PFSK-1 (cell line): ENCODE measurements around the gene PLD2.
A peak's percentile ranks its signal among the peaks of the same experiment; 100 is the strongest.

Experiments
- FOXP2 ChIP-seq: optimal IDR thresholded peaks from 2 replicates; pipeline ENCODE3; 2011; ENCODE audit warnings: borderline replicate concordance, control low read depth, inconsistent platforms; ENCODE audit not compliant: insufficient read depth; ENCODE audit errors: extremely low read length, extremely low read depth
- POLR2AphosphoS5 ChIP-seq: IDR thresholded peaks from 2 replicates; pipeline ENCODE4 v1.6.1; 2012; ENCODE audit warnings: low read depth, mild to moderate bottlenecking, control low read depth, low read length, moderate library complexity
- REST ChIP-seq, 2 experiments: IDR thresholded peaks; 2 replicates each; pipeline versions ENCODE4 v1.6.1 to v1.8.0; 2011 to 2012; ENCODE audit warnings: low read depth in 2 of 2, low read length in 2 of 2, control low read depth in 1 of 2, inconsistent platforms in 1 of 2, mild to moderate bottlenecking in 1 of 2, moderate library complexity in 1 of 2; ENCODE audit not compliant: insufficient read depth in 1 of 2
- SIN3A ChIP-seq: IDR thresholded peaks from 2 replicates; pipeline ENCODE4 v1.6.1; 2012; ENCODE audit warnings: mild to moderate bottlenecking, low read length, moderate library complexity, borderline replicate concordance; ENCODE audit not compliant: insufficient read depth
- TAF1 ChIP-seq: IDR thresholded peaks from 2 replicates; pipeline ENCODE4 v1.6.1; 2012; ENCODE audit warnings: low read length, control low read depth, borderline replicate concordance; ENCODE audit not compliant: insufficient read depth

The PLD2 gene

GRCh38 chr17:4789951-4790704 lies 16.8 kb upstream of the PLD2 start:
- TF ChIP-seq SIN3A (peak; percentile 33; the same call in 1 of the 2 replicates), REST (IDR thresholded peaks at IDR 0.05; ENCODE audit: insufficient read depth in 1 of 2, low read depth in 2 of 2, low read length in 2 of 2) (no peak), FOXP2 (peak; percentile 97), TAF1 (peak; percentile 14; the same call in 1 of the 2 replicates), POLR2AphosphoS5 (peak; percentile 69; the same call in 1 of the 2 replicates)

- TF ChIP-seq REST (IDR thresholded peaks at IDR 0.05; ENCODE audit: insufficient read depth in 1 of 2, low read depth in 2 of 2, low read length in 2 of 2) (no peak), SIN3A (no peak), POLR2AphosphoS5 (no peak), TAF1 (no peak), FOXP2 (no peak)
Observed at GRCh38 chr17:4790705-4791088, 16.3 kb upstream of the PLD2 start.

- no peak for TF ChIP-seq SIN3A
- no peak for TF ChIP-seq TAF1
- no peak for TF ChIP-seq REST (IDR thresholded peaks at IDR 0.05; ENCODE audit: insufficient read depth in 1 of 2, low read depth in 2 of 2, low read length in 2 of 2)
- no peak for TF ChIP-seq POLR2AphosphoS5
- TF ChIP-seq FOXP2, result no peak
Observed at GRCh38 chr17:4795168-4795567, 11.8 kb upstream of the PLD2 start.

- peak; percentile 30; the same call in 1 of the 2 replicates for TF ChIP-seq SIN3A
- no peak for TF ChIP-seq POLR2AphosphoS5
- no peak for TF ChIP-seq FOXP2
Observed at GRCh38 chr17:4796552-4796920, 10.4 kb upstream of the PLD2 start.

GRCh38 chr17:4800462-4801196 lies 6.3 kb upstream of the PLD2 start:
- TF ChIP-seq REST (IDR thresholded peaks at IDR 0.05; ENCODE audit: insufficient read depth in 1 of 2, low read depth in 2 of 2, low read length in 2 of 2) (no peak), SIN3A (no peak), POLR2AphosphoS5 (no peak), FOXP2 (peak; percentile 26)
